H1 (cell line): ENCODE data around the gene SLC51B. TPM values are rescaled to one million over a fixed set of nuclear protein-coding genes. Genes with fewer than 3 reads are reported as not detected.

Source experiments
- CTCF ChIA-PET: fragments of 300-600 bp; sonication (Branson Sonifier 250); formaldehyde crosslinking; loops from one replicate; lab custom pipeline; 2021; ENCODE audit not compliant: partially characterized antibody; lab: Charles Lee
- POLR2A ChIA-PET: fragments of 300-600 bp; sonication (Branson Sonifier 250); formaldehyde crosslinking; loops from one replicate; lab custom pipeline; 2021; ENCODE audit warnings: inconsistent platforms; ENCODE audit not compliant: partially characterized antibody; lab: Charles Lee
- DNase-seq, 2 experiments: peaks; one replicate each; pipeline versions ENCODE4 v3.0.0 to v3.0.0-alpha.2; 2010 to 2022; ENCODE audit warnings: low spot score in 2 of 2, low read depth in 1 of 2, mixed read lengths in 1 of 2
- FAIRE-seq: peaks from 2 replicates; lab custom pipeline; 2011; peaks lifted over from hg19 to GRCh38; lab: Jason Lieb, UNC
- H2AFZ ChIP-seq: 2 replicates; pipeline ENCODE4 v1.8.1; 2012; ENCODE audit warnings: low read length, inconsistent platforms
- H2AK5ac ChIP-seq: 2 replicates; pipeline ENCODE4 v1.6.1; 2013; ENCODE audit warnings: low read depth, low read length
- H2BK120ac ChIP-seq: replicated peaks from 2 replicates; pipeline ENCODE3; 2013; ENCODE audit warnings: low read depth, low read length, inconsistent platforms
- H2BK12ac ChIP-seq: 2 replicates; pipeline ENCODE4 v1.6.1; 2013; ENCODE audit warnings: low read depth, low read length
- H2BK15ac ChIP-seq: 2 replicates; pipeline ENCODE4 v1.6.1; 2013; ENCODE audit warnings: low read length
- H2BK20ac ChIP-seq: 2 replicates; pipeline ENCODE4 v1.6.1; 2013; ENCODE audit warnings: low read length
- H2BK5ac ChIP-seq: 2 replicates; pipeline ENCODE4 v1.6.1; 2013; ENCODE audit warnings: low read depth, low read length
- H3K14ac ChIP-seq: 2 replicates; pipeline ENCODE4 v1.6.1; 2013; ENCODE audit warnings: inconsistent platforms; ENCODE audit not compliant: insufficient read length
- H3K18ac ChIP-seq: 2 replicates; pipeline ENCODE4 v1.6.1; 2013; ENCODE audit warnings: low read length; ENCODE audit errors: extremely low read depth
- H3K23ac ChIP-seq: 2 replicates; pipeline ENCODE4 v1.6.1; 2013; ENCODE audit warnings: inconsistent platforms; ENCODE audit not compliant: insufficient read length
- H3K23me2 ChIP-seq: 2 replicates; pipeline ENCODE4 v1.6.1; 2013; ENCODE audit warnings: low read depth, low read length
- H3K27ac ChIP-seq: 2 replicates; pipeline ENCODE4 v1.6.1; 2011; ENCODE audit warnings: low read depth, low read length, inconsistent platforms
- H3K27me3 ChIP-seq, 4 experiments: replicated peaks in 1 of 4; 1 replicate in 1 of 4; 2 replicates in 3 of 4; pipeline versions ENCODE4 v1.6.1 to v1.8.1; 2011 to 2013; ENCODE audit warnings: low read length in 3 of 4, mild to moderate bottlenecking in 3 of 4, inconsistent platforms in 2 of 4, mixed read lengths in 2 of 4, moderate library complexity in 1 of 4; ENCODE audit not compliant: control insufficient read depth in 3 of 4, insufficient read depth in 3 of 4; ENCODE audit errors: extremely low read depth in 1 of 4
- H3K36me3 ChIP-seq, 4 experiments: 2 replicates each; pipeline versions ENCODE4 v1.6.1 to v1.8.1; 2011 to 2013; ENCODE audit warnings: mild to moderate bottlenecking in 4 of 4, low read length in 3 of 4, moderate library complexity in 2 of 4, control low read depth in 1 of 4, inconsistent platforms in 1 of 4; ENCODE audit not compliant: insufficient read depth in 4 of 4, control insufficient read depth in 2 of 4
- H3K4ac ChIP-seq: replicated peaks from 2 replicates; pipeline ENCODE3; 2013; ENCODE audit warnings: low read length, low read depth, mixed read lengths, inconsistent platforms; ENCODE audit not compliant: insufficient read length
- H3K4me1 ChIP-seq, 4 experiments: replicated peaks in 1 of 4; 1 replicate in 1 of 4; 2 replicates in 3 of 4; pipeline versions ENCODE4 v1.6.1 to v1.8.1; 2011 to 2013; ENCODE audit warnings: low read length in 3 of 4, inconsistent platforms in 2 of 4, mixed read lengths in 1 of 4; ENCODE audit not compliant: insufficient read depth in 4 of 4, control insufficient read depth in 3 of 4
- H3K4me2 ChIP-seq, 2 experiments: 2 replicates each; pipeline versions ENCODE4 v1.6.1 to v1.8.1; 2011 to 2013; ENCODE audit warnings: low read depth in 2 of 2, low read length in 2 of 2, control low read depth in 1 of 2, inconsistent platforms in 1 of 2, mild to moderate bottlenecking in 1 of 2; ENCODE audit not compliant: insufficient read depth in 1 of 2
- H3K4me3 ChIP-seq, 4 experiments: fragments of 200-600, 300-600 bp in 1 of 4; sonication (generic), shearing (Covaris generic), sonication (Bioruptor Twin) in 1 of 4; 2 replicates each; pipeline versions ENCODE4 v1.5.1 to v1.8.1; 2011 to 2016; ENCODE audit warnings: low read length in 4 of 4, low read depth in 3 of 4, control low read depth in 2 of 4, inconsistent platforms in 2 of 4, mild to moderate bottlenecking in 2 of 4, mixed read lengths in 1 of 4, moderate library complexity in 1 of 4; ENCODE audit not compliant: insufficient read depth in 2 of 4; ENCODE audit errors: extremely low read depth in 1 of 4
- H3K56ac ChIP-seq: replicated peaks from 2 replicates; pipeline ENCODE3; 2013; ENCODE audit warnings: low read depth, mild to moderate bottlenecking, mixed read lengths, low read length, inconsistent platforms; ENCODE audit not compliant: insufficient read length
- H3K79me1 ChIP-seq: 2 replicates; pipeline ENCODE4 v1.6.1; 2013; ENCODE audit warnings: low read depth, low read length, control low read depth
- H3K79me2 ChIP-seq, 2 experiments: 2 replicates each; pipeline versions ENCODE4 v1.6.1 to v1.8.1; 2012 to 2013; ENCODE audit warnings: low read length in 2 of 2, mild to moderate bottlenecking in 2 of 2, inconsistent platforms in 1 of 2; ENCODE audit not compliant: insufficient read depth in 2 of 2, control insufficient read depth in 1 of 2
- H3K9ac ChIP-seq, 4 experiments: replicated peaks in 1 of 4; 1 replicate in 1 of 4; 2 replicates in 3 of 4; pipeline versions ENCODE4 v1.6.1 to v1.8.1; 2011 to 2013; ENCODE audit warnings: low read depth in 3 of 4, low read length in 3 of 4, control low read depth in 2 of 4, mild to moderate bottlenecking in 2 of 4, moderate library complexity in 2 of 4, inconsistent platforms in 1 of 4; ENCODE audit errors: extremely low read depth in 1 of 4
- H3K9me3 ChIP-seq, 2 experiments: 2 replicates each; pipeline versions ENCODE4 v1.6.1 to v1.8.1; 2012 to 2013; ENCODE audit warnings: mild to moderate bottlenecking in 2 of 2, moderate library complexity in 2 of 2, control low read depth in 1 of 2, inconsistent platforms in 1 of 2, low read depth in 1 of 2, low read length in 1 of 2, mixed read lengths in 1 of 2; ENCODE audit not compliant: insufficient read depth in 2 of 2
- H4K20me1 ChIP-seq, 2 experiments: replicated peaks in 1 of 2; 2 replicates each; pipeline versions ENCODE3 to v1.8.1; 2011 to 2013; ENCODE audit warnings: inconsistent platforms in 2 of 2, low read length in 2 of 2, mild to moderate bottlenecking in 1 of 2; ENCODE audit not compliant: insufficient read depth in 2 of 2, control insufficient read depth in 1 of 2
- H4K5ac ChIP-seq: 2 replicates; pipeline ENCODE4 v1.6.1; 2013; ENCODE audit warnings: low read length, low read depth, mixed read lengths, inconsistent platforms; ENCODE audit not compliant: insufficient read length
- H4K8ac ChIP-seq: 2 replicates; pipeline ENCODE4 v1.8.0; 2013; ENCODE audit warnings: mild to moderate bottlenecking, moderate library complexity, low read length, inconsistent platforms; ENCODE audit not compliant: insufficient read depth; ENCODE audit errors: extremely low read depth
- H4K91ac ChIP-seq: replicated peaks from 2 replicates; pipeline ENCODE3; 2013; ENCODE audit warnings: low read length, mixed read lengths, inconsistent platforms; ENCODE audit not compliant: insufficient read length
- ATF3 ChIP-seq: IDR thresholded peaks from 2 replicates; pipeline ENCODE4 v1.6.1; 2011; ENCODE audit warnings: low read depth, mild to moderate bottlenecking, low read length; ENCODE audit not compliant: insufficient read depth
- CBX8 ChIP-seq: fragments of 300-800, 300-1000 bp; sonication (generic); IDR thresholded peaks from 2 replicates; pipeline ENCODE4 v1.7.1; 2016; ENCODE audit warnings: low read depth, low read length, borderline replicate concordance
- EP300 ChIP-seq, 2 experiments: IDR thresholded peaks; 1 replicate in 1 of 2; 2 replicates in 1 of 2; pipeline ENCODE4 v1.6.1; 2011 to 2012; ENCODE audit warnings: low read depth in 2 of 2, low read length in 2 of 2, mild to moderate bottlenecking in 2 of 2, borderline replicate concordance in 1 of 2, inconsistent platforms in 1 of 2, moderate library complexity in 1 of 2
- HDAC2 ChIP-seq, 2 experiments: fragments of 300-600 bp in 1 of 2; sonication (generic) in 1 of 2; IDR thresholded peaks; 2 replicates each; pipeline ENCODE4 v1.6.1; 2011 to 2012; ENCODE audit warnings: low read depth in 2 of 2, low read length in 2 of 2, mild to moderate bottlenecking in 2 of 2, moderate library complexity in 2 of 2, borderline replicate concordance in 1 of 2, inconsistent platforms in 1 of 2
- JUND ChIP-seq: IDR thresholded peaks from 2 replicates; pipeline ENCODE4 v1.6.1; 2011; ENCODE audit warnings: mild to moderate bottlenecking, improper control_type of control experiment, low read length
- KDM4A ChIP-seq: IDR thresholded peaks from one replicate; pipeline ENCODE4 v1.7.1; 2012; ENCODE audit warnings: low read depth, mild to moderate bottlenecking, moderate library complexity, low read length, inconsistent platforms; ENCODE audit not compliant: severe bottlenecking
- NRF1 ChIP-seq: IDR thresholded peaks from 2 replicates; pipeline ENCODE4 v1.6.1; 2011; ENCODE audit warnings: mild to moderate bottlenecking, low read depth, low read length, improper control_type of control experiment
- POLR2A ChIP-seq, 2 experiments: IDR thresholded peaks; 1 replicate in 1 of 2; 2 replicates in 1 of 2; pipeline ENCODE4 v1.6.1; 2011; ENCODE audit warnings: low read depth in 2 of 2, low read length in 2 of 2, mild to moderate bottlenecking in 2 of 2; ENCODE audit errors: control extremely low read depth in 1 of 2
- POLR2AphosphoS5 ChIP-seq: IDR thresholded peaks from 2 replicates; pipeline ENCODE4 v1.6.1; 2011; ENCODE audit warnings: low read depth, low read length
- SP4 ChIP-seq: IDR thresholded peaks from 2 replicates; pipeline ENCODE4 v1.6.1; 2012; ENCODE audit warnings: low read length, inconsistent platforms
- SRF ChIP-seq: IDR thresholded peaks from 2 replicates; pipeline ENCODE4 v1.6.1; 2011; ENCODE audit warnings: mild to moderate bottlenecking, low read depth, low read length, moderate library complexity
- TAF7 ChIP-seq: optimal IDR thresholded peaks from 2 replicates; pipeline ENCODE3; 2011; ENCODE audit warnings: low read depth, mild to moderate bottlenecking, inconsistent platforms, low read length, moderate library complexity, borderline replicate concordance
- TBP ChIP-seq: IDR thresholded peaks from 2 replicates; pipeline ENCODE4 v1.6.1; 2011; ENCODE audit warnings: low read depth, low read length, improper control_type of control experiment
- YY1 ChIP-seq: IDR thresholded peaks from 2 replicates; pipeline ENCODE4 v1.6.1; 2011; ENCODE audit warnings: low read depth, mild to moderate bottlenecking, low read length
- WGBS, 2 experiments: shearing (Covaris generic) in 1 of 2; methylation state at CpG; one replicate each; pipeline versions ENCODE4 v1.1.6 to v1.1.7; 2013 to 2015; ENCODE audit warnings: low lambda C conversion rate in 2 of 2, mixed read lengths in 2 of 2, inconsistent platforms in 1 of 2, low coverage in 1 of 2, missing lambda C conversion rate in 1 of 2; ENCODE audit not compliant: insufficient replicate concordance in 2 of 2, insufficient coverage in 1 of 2, insufficient read length in 1 of 2; ENCODE audit errors: extremely low coverage in 1 of 2, missing lambda C conversion rate in 1 of 2; 5-methylcytosine and 5-hydroxymethylcytosine counted together
- polyA plus RNA-seq, 7 experiments: library from polyadenylated mRNA; depleted of rRNA in 3 of 7; stranded (reverse) in 5 of 7; unstranded in 2 of 7; fragments of >200 nt in 5 of 7; fragments of 200-250 nt in 2 of 7; gene quantifications; 1 replicate in 5 of 7; 2 replicates in 1 of 7; 4 replicates in 1 of 7; pipeline versions ENCODE4 v1.2.1 to v1.2.3, GENCODE V29; 2011 to 2013; ENCODE audit warnings: missing spikeins in 2 of 7, mixed read lengths in 2 of 7
- total RNA-seq: library from RNA; stranded (reverse); fragmentation: NEBNext Ultra II Directional; extraction: Animal tissue kit (Norgen Biotek cat#: 25700); gene quantifications from 2 replicates; pipeline ENCODE4 v1.2.1, GENCODE V29; 2021

Gene SLC51B
- total and polyA plus RNA-seq, 2 of the 8 experiments (the other 6 are each of a cell fraction or from before 2014, with no cell fraction given): not detected

DNA sequence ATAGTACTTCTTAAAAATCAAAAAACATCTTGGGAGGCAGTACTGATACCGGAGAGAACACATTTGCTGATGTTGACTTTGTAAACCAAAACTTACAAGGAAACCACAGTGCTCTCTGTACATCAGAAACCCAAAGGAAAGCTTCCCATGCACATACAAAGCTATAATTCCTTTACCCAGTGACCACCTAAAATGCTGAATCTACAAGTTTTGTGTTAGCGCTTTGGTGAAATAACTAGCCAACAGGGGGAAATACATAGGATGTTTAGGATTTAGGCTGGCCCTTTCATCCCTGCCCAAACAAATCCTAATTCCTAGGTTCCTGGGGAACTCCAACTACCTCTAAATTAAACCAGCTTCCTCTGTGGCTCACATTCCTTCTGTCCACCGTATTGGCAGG is 40.2 kb upstream of the SLC51B start:
- Histone ChIP-seq H2AK5ac (no peak overlapping the region), H3K27ac (no peak overlapping the region), H3K4me2 (no peak overlapping the region), H2BK12ac (no peak overlapping the region), H2BK120ac (no peak overlapping the region), H3K36me3 (peaks cover 0 to 8% (median 6%) of the 10 kb centered on the region in 4 experiments; a peak in 6 of 8 replicates), H3K18ac (no peak overlapping the region), H2BK5ac (no peak overlapping the region), H4K8ac (no peak overlapping the region), H3K9me3 (no peaks in the 10 kb centered on the region), H3K79me2 (no peaks in the 10 kb centered on the region), H3K56ac (no peak overlapping the region), H3K23ac (no peak overlapping the region), H3K4ac (no peak overlapping the region), H2AFZ (no peak overlapping the region), H3K14ac (no peak overlapping the region), H4K91ac (no peak overlapping the region), H3K79me1 (no peaks in the 10 kb centered on the region), H3K23me2 (no peaks in the 10 kb centered on the region), H3K9ac (no peak overlapping the region), H2BK20ac (no peak overlapping the region), H4K5ac (no peak overlapping the region), H4K20me1 (no peaks in the 10 kb centered on the region), H3K27me3 (no peaks in the 10 kb centered on the region), H3K4me3 (no peak overlapping the region), H2BK15ac (no peak overlapping the region), H3K4me1 (0 out of 7 replicates have a peak, but pooled peaks cover 0 to 3% (median 0%) of the 10 kb centered on the region in 4 experiments)
- ChIA-PET CTCF (interaction anchor here (0.6 to 1.5 kb wide), 3 partner anchors 9 to 128 kb away, joined by 3 read pairs; no protein-coding TSS in a partner anchor), POLR2A (interaction anchor here (0.6 to 1.5 kb wide), 5 partner anchors 8 to 423 kb away, joined by 3 to 4 read pairs (median 3); no protein-coding TSS in a partner anchor)
- WGBS, 2 experiments: 89% methylated on average over 3 of the region's 3 CpGs; no CpG with 5 or more reads in 1 of the 2 experiments
- DNase-seq: no peak
- no peak for FAIRE-seq
- TF ChIP-seq ATF3 (no peak), SP4 (no peak), HDAC2 (IDR thresholded peaks at IDR 0.05; ENCODE audit: borderline replicate concordance in 1 of 2, low read depth in 2 of 2, low read length in 2 of 2) (no peak), CBX8 (no peak), EP300 (IDR thresholded peaks at IDR 0.05; ENCODE audit: borderline replicate concordance in 1 of 2, low read depth in 2 of 2, low read length in 2 of 2) (no peak), TAF7 (no peak), JUND (no peak), SRF (no peak), TBP (no peak), POLR2AphosphoS5 (no peak), YY1 (no peak), KDM4A (no peak), NRF1 (no peak), POLR2A (IDR thresholded peaks at IDR 0.05; ENCODE audit: control extremely low read depth in 1 of 2, low read depth in 2 of 2, low read length in 2 of 2) (no peak)
